ENCODE results near the gene BATF. TPM values are rescaled to one million over a fixed set of nuclear protein-coding genes. Genes with fewer than 3 reads are reported as not detected.

Gene BATF
- polyA plus RNA-seq, 1 of the 3 experiments (the other 2 are of a cell fraction): not detected

DNA sequence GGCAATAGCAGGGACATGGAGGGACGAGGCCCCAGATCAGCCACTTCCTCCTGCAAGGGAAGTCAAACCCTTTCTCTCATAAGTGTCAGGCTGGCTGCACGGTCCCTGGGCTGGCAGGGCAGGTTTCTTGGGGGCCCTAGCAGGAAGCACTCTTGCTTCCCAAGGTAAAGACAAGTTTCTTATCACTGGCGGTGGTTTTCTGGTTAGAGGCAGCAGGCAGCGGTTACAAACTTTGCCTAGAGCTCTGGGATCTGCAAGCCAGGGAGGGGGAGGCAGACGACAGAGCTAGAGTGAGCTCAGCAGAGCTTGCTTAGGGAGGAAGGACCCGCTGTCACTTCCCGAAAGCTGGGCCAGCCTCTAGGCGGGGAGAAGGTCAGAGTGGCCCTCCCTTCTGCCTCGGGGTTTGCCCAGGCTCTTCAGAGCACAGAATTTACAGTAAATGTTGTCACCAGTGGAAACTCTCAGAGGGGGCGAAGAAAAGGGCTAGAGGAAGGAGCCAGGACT, 20.4 kb downstream of the BATF start:
- Histone ChIP-seq H3K9me2 (no peaks in the 10 kb centered on the region), H4K20me1 (ENCODE audit: insufficient read depth) (no peaks in the 10 kb centered on the region), H3K9me3 (no peaks in the 10 kb centered on the region), H3K4me2 (no peak overlapping the region), H3K36me3 (replicated peaks in 1 of 2; ENCODE audit: control insufficient read depth in 1 of 2, insufficient read depth in 2 of 2, low read length in 1 of 2) (no peaks in the 10 kb centered on the region), H3K79me2 (ENCODE audit: insufficient read depth) (no peaks in the 10 kb centered on the region), H3K27ac (ENCODE audit: low read depth in 2 of 2, low read length in 1 of 2) (no peak overlapping the region), H3K27me3 (ENCODE audit: insufficient read depth) (no peaks in the 10 kb centered on the region), H3K4me3 (ENCODE audit: low read depth in 2 of 2, low read length in 1 of 2) (no peak overlapping the region), H3F3A (replicated peaks; ENCODE audit: insufficient read depth) (no peaks in the 10 kb centered on the region), H3K9ac (no peak overlapping the region), H2AFZ (ENCODE audit: low read depth) (no peak overlapping the region), H3K4me1 (ENCODE audit: control insufficient read depth in 1 of 2, insufficient read depth in 2 of 2, low read depth in 1 of 2, low read length in 1 of 2) (no peaks in the 10 kb centered on the region)
- DNase-seq: no peak
- POLR2A ChIA-PET: interaction anchor here (0.8 kb wide), 1 partner anchor 11 kb away, joined by 3 read pairs; no protein-coding TSS in a partner anchor
- CTCF ChIA-PET: interaction anchor here (0.9 to 2.0 kb wide), 3 partner anchors 12 to 54 kb away, joined by 3 to 10 read pairs (median 4); no protein-coding TSS in a partner anchor
- TF ChIP-seq SIN3A (IDR thresholded peaks at IDR 0.05; ENCODE audit: borderline replicate concordance, low read depth, low read length) (no peak), FOSL2 (IDR thresholded peaks at IDR 0.05; ENCODE audit: borderline replicate concordance, low read depth) (no peak), FOXM1 (IDR thresholded peaks at IDR 0.05; ENCODE audit: low read depth) (no peak), TCF12 (IDR thresholded peaks at IDR 0.05) (no peak), RCOR1 (IDR thresholded peaks at IDR 0.05; ENCODE audit: low read length) (no peak), EP300 (IDR thresholded peaks at IDR 0.05; ENCODE audit: borderline replicate concordance in 1 of 2, low read depth in 1 of 2, low read length in 1 of 2) (no peak), TAF1 (IDR thresholded peaks at IDR 0.05; ENCODE audit: borderline replicate concordance, low read depth, low read length) (no peak), NFIC (IDR thresholded peaks at IDR 0.05; ENCODE audit: borderline replicate concordance) (no peak), SMC3 (IDR thresholded peaks at IDR 0.05; ENCODE audit: low read depth, low read length) (no peak), POLR2AphosphoS5 (IDR thresholded peaks at IDR 0.05; ENCODE audit: low read depth, low read length) (no peak), EZH2phosphoT487 (IDR thresholded peaks at IDR 0.05; ENCODE audit: borderline replicate concordance, low read depth) (no peak), TEAD4 (IDR thresholded peaks at IDR 0.05; ENCODE audit: borderline replicate concordance, insufficient read depth) (no peak), RAD21 (IDR thresholded peaks at IDR 0.05; ENCODE audit: low read length) (no peak), GATA2 (CRISPR knock-in tag; IDR thresholded peaks at IDR 0.05) (no peak)
- TF ChIP-seq, protein P1, sequence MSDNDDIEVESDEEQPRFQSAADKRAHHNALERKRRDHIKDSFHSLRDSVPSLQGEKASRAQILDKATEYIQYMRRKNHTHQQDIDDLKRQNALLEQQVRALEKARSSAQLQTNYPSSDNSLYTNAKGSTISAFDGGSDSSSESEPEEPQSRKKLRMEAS (IDR thresholded peaks at IDR 0.05; ENCODE audit: low read depth): no peak
- TF ChIP-seq, protein P2, sequence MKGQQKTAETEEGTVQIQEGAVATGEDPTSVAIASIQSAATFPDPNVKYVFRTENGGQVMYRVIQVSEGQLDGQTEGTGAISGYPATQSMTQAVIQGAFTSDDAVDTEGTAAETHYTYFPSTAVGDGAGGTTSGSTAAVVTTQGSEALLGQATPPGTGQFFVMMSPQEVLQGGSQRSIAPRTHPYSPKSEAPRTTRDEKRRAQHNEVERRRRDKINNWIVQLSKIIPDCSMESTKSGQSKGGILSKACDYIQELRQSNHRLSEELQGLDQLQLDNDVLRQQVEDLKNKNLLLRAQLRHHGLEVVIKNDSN (IDR thresholded peaks at IDR 0.05; ENCODE audit: borderline replicate concordance, low read depth): no peak
- TF ChIP-seq, protein P3, sequence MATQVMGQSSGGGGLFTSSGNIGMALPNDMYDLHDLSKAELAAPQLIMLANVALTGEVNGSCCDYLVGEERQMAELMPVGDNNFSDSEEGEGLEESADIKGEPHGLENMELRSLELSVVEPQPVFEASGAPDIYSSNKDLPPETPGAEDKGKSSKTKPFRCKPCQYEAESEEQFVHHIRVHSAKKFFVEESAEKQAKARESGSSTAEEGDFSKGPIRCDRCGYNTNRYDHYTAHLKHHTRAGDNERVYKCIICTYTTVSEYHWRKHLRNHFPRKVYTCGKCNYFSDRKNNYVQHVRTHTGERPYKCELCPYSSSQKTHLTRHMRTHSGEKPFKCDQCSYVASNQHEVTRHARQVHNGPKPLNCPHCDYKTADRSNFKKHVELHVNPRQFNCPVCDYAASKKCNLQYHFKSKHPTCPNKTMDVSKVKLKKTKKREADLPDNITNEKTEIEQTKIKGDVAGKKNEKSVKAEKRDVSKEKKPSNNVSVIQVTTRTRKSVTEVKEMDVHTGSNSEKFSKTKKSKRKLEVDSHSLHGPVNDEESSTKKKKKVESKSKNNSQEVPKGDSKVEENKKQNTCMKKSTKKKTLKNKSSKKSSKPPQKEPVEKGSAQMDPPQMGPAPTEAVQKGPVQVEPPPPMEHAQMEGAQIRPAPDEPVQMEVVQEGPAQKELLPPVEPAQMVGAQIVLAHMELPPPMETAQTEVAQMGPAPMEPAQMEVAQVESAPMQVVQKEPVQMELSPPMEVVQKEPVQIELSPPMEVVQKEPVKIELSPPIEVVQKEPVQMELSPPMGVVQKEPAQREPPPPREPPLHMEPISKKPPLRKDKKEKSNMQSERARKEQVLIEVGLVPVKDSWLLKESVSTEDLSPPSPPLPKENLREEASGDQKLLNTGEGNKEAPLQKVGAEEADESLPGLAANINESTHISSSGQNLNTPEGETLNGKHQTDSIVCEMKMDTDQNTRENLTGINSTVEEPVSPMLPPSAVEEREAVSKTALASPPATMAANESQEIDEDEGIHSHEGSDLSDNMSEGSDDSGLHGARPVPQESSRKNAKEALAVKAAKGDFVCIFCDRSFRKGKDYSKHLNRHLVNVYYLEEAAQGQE (IDR thresholded peaks at IDR 0.05; ENCODE audit: low read depth, low read length): no peak
- TF ChIP-seq, protein P4, sequence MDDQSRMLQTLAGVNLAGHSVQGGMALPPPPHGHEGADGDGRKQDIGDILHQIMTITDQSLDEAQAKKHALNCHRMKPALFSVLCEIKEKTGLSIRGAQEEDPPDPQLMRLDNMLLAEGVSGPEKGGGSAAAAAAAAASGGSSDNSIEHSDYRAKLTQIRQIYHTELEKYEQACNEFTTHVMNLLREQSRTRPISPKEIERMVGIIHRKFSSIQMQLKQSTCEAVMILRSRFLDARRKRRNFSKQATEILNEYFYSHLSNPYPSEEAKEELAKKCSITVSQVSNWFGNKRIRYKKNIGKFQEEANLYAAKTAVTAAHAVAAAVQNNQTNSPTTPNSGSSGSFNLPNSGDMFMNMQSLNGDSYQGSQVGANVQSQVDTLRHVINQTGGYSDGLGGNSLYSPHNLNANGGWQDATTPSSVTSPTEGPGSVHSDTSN (IDR thresholded peaks at IDR 0.05): no peak
- TF ChIP-seq, protein P5, sequence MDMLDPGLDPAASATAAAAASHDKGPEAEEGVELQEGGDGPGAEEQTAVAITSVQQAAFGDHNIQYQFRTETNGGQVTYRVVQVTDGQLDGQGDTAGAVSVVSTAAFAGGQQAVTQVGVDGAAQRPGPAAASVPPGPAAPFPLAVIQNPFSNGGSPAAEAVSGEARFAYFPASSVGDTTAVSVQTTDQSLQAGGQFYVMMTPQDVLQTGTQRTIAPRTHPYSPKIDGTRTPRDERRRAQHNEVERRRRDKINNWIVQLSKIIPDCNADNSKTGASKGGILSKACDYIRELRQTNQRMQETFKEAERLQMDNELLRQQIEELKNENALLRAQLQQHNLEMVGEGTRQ (IDR thresholded peaks at IDR 0.05; ENCODE audit: borderline replicate concordance, low read depth, low read length): no peak
- 61% methylated on average over 9 of the region's 10 CpGs for WGBS (ENCODE audit: low lambda C conversion rate)
